Measurements from ENCODE around the gene STXBP1.

- TF ChIP-seq, protein P1, sequence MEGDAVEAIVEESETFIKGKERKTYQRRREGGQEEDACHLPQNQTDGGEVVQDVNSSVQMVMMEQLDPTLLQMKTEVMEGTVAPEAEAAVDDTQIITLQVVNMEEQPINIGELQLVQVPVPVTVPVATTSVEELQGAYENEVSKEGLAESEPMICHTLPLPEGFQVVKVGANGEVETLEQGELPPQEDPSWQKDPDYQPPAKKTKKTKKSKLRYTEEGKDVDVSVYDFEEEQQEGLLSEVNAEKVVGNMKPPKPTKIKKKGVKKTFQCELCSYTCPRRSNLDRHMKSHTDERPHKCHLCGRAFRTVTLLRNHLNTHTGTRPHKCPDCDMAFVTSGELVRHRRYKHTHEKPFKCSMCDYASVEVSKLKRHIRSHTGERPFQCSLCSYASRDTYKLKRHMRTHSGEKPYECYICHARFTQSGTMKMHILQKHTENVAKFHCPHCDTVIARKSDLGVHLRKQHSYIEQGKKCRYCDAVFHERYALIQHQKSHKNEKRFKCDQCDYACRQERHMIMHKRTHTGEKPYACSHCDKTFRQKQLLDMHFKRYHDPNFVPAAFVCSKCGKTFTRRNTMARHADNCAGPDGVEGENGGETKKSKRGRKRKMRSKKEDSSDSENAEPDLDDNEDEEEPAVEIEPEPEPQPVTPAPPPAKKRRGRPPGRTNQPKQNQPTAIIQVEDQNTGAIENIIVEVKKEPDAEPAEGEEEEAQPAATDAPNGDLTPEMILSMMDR (IDR thresholded peaks at IDR 0.05), result no peak
- TF ChIP-seq POLR2AphosphoS5 (IDR thresholded peaks at IDR 0.05), result no peak
- TF ChIP-seq POLR2A (IDR thresholded peaks at IDR 0.05), result no peak
- no peak for TF ChIP-seq EP300 (IDR thresholded peaks at IDR 0.05)
Measured at GRCh38 chr9:127712371-127712770, 100.3 kb downstream of the STXBP1 start.
